ENCODE results near the gene INCENP.

INCENP gene

DNA sequence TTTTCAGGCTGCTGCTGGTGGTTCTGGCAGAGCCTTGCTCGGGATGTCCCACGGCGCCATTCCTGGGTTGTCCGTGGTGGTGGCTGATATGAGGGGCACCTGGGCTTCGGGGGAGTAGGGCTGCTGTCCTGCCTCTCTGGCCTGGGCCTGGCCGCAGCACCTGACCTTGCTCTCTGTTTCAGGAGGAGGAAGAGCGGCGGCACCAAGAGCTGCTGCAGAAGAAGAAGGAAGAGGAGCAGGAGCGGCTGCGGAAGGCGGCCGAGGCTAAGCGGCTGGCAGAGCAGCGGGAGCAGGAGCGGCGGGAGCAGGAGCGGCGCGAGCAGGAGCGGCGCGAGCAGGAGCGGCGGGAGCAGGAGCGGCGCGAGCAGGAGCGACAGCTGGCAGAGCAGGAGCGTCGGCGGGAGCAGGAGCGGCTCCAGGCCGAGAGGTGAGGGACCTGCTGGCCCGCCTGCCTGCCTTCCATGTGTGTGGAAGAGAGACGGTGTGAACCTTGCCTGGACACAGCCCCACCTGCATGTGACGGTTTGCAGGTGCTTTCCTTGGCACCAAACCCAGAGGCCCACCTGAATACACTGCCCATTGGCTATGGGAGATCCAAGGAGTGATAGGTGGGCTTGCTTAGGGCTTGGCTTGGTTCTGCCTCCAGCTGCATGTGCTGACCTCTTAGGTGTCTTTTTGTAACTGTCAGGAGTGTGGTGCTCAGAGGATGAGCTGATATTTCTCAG lies 22.8 kb downstream of the INCENP start:
- Histone ChIP-seq H3F3A (ENCODE audit: insufficient read depth, low read length) (no peaks in the 10 kb centered on the region), H3K36me3 (ENCODE audit: insufficient read depth, low read length) (peaks cover 100% of the 10 kb centered on the region), H3K27ac (ENCODE audit: low read depth, low read length, poor library complexity, severe bottlenecking) (no peak overlapping the region), H3K4me1 (ENCODE audit: insufficient read depth, low read length, severe bottlenecking) (no peaks in the 10 kb centered on the region), H2AFZ (ENCODE audit: low read length) (no peak overlapping the region), H3K4me2 (ENCODE audit: low read length) (no peak overlapping the region), H3K4me3 (ENCODE audit: low read depth, low read length, poor library complexity, severe bottlenecking) (no peak overlapping the region), H3K79me2 (ENCODE audit: insufficient read depth, low read length) (no peaks in the 10 kb centered on the region), H4K20me1 (ENCODE audit: insufficient read depth, low read length) (no peaks in the 10 kb centered on the region), H3K9me3 (ENCODE audit: low read length) (no peaks in the 10 kb centered on the region), H3K9me2 (ENCODE audit: low read depth, low read length) (no peaks in the 10 kb centered on the region), H3K27me3 (ENCODE audit: insufficient read depth, low read length) (no peaks in the 10 kb centered on the region), H3K9ac (ENCODE audit: low read length) (no peak overlapping the region)
- TF ChIP-seq EZH2 (IDR thresholded peaks at IDR 0.05; ENCODE audit: borderline replicate concordance, low read length) (no peak), CTCF (IDR thresholded peaks at IDR 0.05; ENCODE audit: low read length) (no peak)

DNA sequence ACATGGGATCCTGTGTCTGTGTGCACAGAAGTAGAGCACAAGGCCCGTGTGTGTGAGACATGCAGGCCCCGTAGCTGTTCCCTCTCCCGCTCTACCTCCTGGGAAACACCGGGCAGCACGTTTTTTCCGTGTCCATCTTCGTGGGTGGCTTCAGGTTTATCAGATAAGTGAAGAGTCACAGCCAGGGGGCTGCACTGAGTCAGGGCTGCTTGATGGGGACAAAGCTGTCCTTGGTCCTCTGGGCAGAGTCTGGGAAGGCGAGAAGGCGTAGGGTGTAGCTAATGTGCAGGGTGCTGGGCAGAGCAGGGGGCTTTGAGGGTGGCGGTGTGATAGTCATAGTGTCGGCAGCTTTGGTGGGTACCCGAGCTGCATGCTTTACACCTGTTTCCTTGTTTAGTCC lies 23.7 kb downstream of the INCENP start:
- no peaks in the 10 kb centered on the region for H4K20me1 ChIP-seq (ENCODE audit: insufficient read depth, low read length)
- no peaks in the 10 kb centered on the region for H3K79me2 ChIP-seq (ENCODE audit: insufficient read depth, low read length)
- H3K4me2 ChIP-seq (ENCODE audit: low read length), result no peak overlapping the region
- no peak overlapping the region for H3K27ac ChIP-seq (ENCODE audit: low read depth, low read length, poor library complexity, severe bottlenecking)
- H3K4me1 ChIP-seq (ENCODE audit: insufficient read depth, low read length, severe bottlenecking), result no peaks in the 10 kb centered on the region
- no peaks in the 10 kb centered on the region for H3K27me3 ChIP-seq (ENCODE audit: insufficient read depth, low read length)
- no peaks in the 10 kb centered on the region for H3F3A ChIP-seq (ENCODE audit: insufficient read depth, low read length)
- no peak overlapping the region for H3K9ac ChIP-seq (ENCODE audit: low read length)
- TF ChIP-seq CTCF (IDR thresholded peaks at IDR 0.05; ENCODE audit: low read length), result no peak
- TF ChIP-seq EZH2 (IDR thresholded peaks at IDR 0.05; ENCODE audit: borderline replicate concordance, low read length), result no peak
- H3K9me3 ChIP-seq (ENCODE audit: low read length), result no peaks in the 10 kb centered on the region
- no peak overlapping the region for H2AFZ ChIP-seq (ENCODE audit: low read length)
- peaks cover 98% of the 10 kb centered on the region for H3K36me3 ChIP-seq (ENCODE audit: insufficient read depth, low read length)
- no peak overlapping the region for H3K4me3 ChIP-seq (ENCODE audit: low read depth, low read length, poor library complexity, severe bottlenecking)
- no peaks in the 10 kb centered on the region for H3K9me2 ChIP-seq (ENCODE audit: low read depth, low read length)

GRCh38 chr11:62148271-62148980 lies 24.6 kb downstream of the INCENP start:
- Histone ChIP-seq H3F3A (ENCODE audit: insufficient read depth, low read length) (no peaks in the 10 kb centered on the region), H3K27ac (ENCODE audit: low read depth, low read length, poor library complexity, severe bottlenecking) (no peak overlapping the region), H3K4me1 (ENCODE audit: insufficient read depth, low read length, severe bottlenecking) (no peaks in the 10 kb centered on the region), H4K20me1 (ENCODE audit: insufficient read depth, low read length) (no peaks in the 10 kb centered on the region), H3K36me3 (ENCODE audit: insufficient read depth, low read length) (peaks cover 98% of the 10 kb centered on the region), H3K4me2 (ENCODE audit: low read length) (no peak overlapping the region), H3K27me3 (ENCODE audit: insufficient read depth, low read length) (no peaks in the 10 kb centered on the region), H3K4me3 (ENCODE audit: low read depth, low read length, poor library complexity, severe bottlenecking) (no peak overlapping the region), H3K9me3 (ENCODE audit: low read length) (no peaks in the 10 kb centered on the region), H2AFZ (ENCODE audit: low read length) (no peak overlapping the region), H3K9me2 (ENCODE audit: low read depth, low read length) (no peaks in the 10 kb centered on the region), H3K9ac (ENCODE audit: low read length) (no peak overlapping the region), H3K79me2 (ENCODE audit: insufficient read depth, low read length) (no peaks in the 10 kb centered on the region)
- TF ChIP-seq EZH2 (IDR thresholded peaks at IDR 0.05; ENCODE audit: borderline replicate concordance, low read length), result no peak
